Progenitor cell of endocrine pancreas (in vitro differentiated cells): ENCODE results near the gene KRTAP10-12. TPM values are rescaled to one million over a fixed set of nuclear protein-coding genes. Genes with fewer than 3 reads are reported as not detected.
A peak's percentile ranks its signal among the peaks of the same experiment; 100 is the strongest.
"Not testable (repeated sequence)": the region's sequence is repeated elsewhere in the genome, so short reads cannot be mapped to it uniquely, and the experiment has no call there.

Source experiments
- DNase-seq: peaks from one replicate; pipeline ENCODE4 v3.0.0; 2021; ENCODE audit warnings: low spot score; ENCODE audit not compliant: unreplicated experiment
- H3K27ac Mint-ChIP-seq: 2 replicates; pipeline ENCODE4 v1.8.0; 2021; ENCODE audit warnings: mild to moderate bottlenecking, moderate library complexity, mixed read lengths
- H3K27me3 Mint-ChIP-seq: 2 replicates; pipeline ENCODE4 v1.8.0; 2021; ENCODE audit warnings: mixed read lengths
- H3K36me3 Mint-ChIP-seq: 2 replicates; pipeline ENCODE4 v1.8.0; 2022; ENCODE audit warnings: mixed read lengths; ENCODE audit not compliant: insufficient read depth
- H3K4me1 Mint-ChIP-seq: 2 replicates; pipeline ENCODE4 v1.8.0; 2021; ENCODE audit warnings: low read depth, mixed read lengths
- H3K4me3 Mint-ChIP-seq: 2 replicates; pipeline ENCODE4 v1.8.0; 2021; ENCODE audit warnings: low read depth, mild to moderate bottlenecking, moderate library complexity, mixed read lengths
- H3K9me3 Mint-ChIP-seq: 2 replicates; pipeline ENCODE4 v1.8.0; 2021; ENCODE audit warnings: low read depth, mixed read lengths
- long read RNA-seq: library from polyadenylated mRNA; unstranded; transcript quantifications from one replicate; pipeline ENCODE4 v2.0.0, GENCODE V29; 2020
- total RNA-seq: library from RNA; stranded (reverse); gene quantifications from 2 replicates; pipeline ENCODE4 v1.2.1, GENCODE V29; 2021
- TF ChIP-seq, protein P1 (sequence below): fragments of 200-600 bp; sonication (generic); IDR thresholded peaks from one replicate; pipeline ENCODE4 v1.5.0; 2021; ENCODE audit warnings: antibody characterized with exemption, mild to moderate bottlenecking; ENCODE audit not compliant: unreplicated experiment

Gene KRTAP10-12, protein sequence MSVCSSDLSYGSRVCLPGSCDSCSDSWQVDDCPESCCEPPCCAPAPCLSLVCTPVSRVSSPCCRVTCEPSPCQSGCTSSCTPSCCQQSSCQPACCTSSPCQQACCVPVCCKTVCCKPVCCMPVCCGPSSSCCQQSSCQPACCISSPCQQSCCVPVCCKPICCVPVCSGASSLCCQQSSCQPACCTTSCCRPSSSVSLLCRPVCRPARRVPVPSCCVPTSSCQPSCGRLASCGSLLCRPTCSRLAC
- not detected in 2 replicates for total RNA-seq
- long read RNA-seq = 0 reads

DNA sequence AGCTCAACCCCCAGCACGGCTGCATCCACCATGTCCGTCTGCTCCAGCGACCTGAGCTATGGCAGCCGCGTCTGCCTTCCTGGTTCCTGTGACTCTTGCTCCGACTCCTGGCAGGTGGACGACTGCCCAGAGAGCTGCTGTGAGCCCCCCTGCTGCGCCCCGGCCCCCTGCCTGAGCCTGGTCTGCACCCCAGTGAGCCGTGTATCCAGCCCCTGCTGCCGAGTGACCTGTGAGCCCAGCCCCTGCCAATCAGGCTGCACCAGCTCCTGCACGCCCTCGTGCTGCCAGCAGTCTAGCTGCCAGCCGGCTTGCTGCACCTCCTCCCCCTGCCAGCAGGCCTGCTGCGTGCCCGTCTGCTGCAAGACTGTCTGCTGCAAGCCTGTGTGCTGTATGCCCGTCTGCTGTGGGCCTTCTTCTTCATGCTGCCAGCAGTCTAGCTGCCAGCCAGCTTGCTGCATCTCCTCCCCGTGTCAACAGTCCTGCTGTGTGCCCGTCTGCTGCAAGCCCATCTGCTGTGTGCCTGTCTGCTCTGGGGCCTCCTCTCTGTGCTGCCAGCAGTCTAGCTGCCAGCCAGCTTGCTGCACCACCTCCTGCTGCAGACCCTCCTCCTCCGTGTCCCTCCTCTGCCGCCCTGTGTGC, at the start of gene KRTAP10-12:
TSS of gene KRTAP10-12 (plus strand) at position 1 of the 639 bp plus-strand sequence. CDS start at position 31, 30 bp downstream.
- Mint-ChIP-seq H3K9me3 (peaks cover 18% of the 10 kb centered on the region), H3K27me3 (peaks cover 63% of the 10 kb centered on the region)
- not testable (repeated sequence) for H3K4me3 Mint-ChIP-seq, H3K4me1 Mint-ChIP-seq, H3K36me3 Mint-ChIP-seq, DNase-seq, H3K27ac Mint-ChIP-seq

DNA sequence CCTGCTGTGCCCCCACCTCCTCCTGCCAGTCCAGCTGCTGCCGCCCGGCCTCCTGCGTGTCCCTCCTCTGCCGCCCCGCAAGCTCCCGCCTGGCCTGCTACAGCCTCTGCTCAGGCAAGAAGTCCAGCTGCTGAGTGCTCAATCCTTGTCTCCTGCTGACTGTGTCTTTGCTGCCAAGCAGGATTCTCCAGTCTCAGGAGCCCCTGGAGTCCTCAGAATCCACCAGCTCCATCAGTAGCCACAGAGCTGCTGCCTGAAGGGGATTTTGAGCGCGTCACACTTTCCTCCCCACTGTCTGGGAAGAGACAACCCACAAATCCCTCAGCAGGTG, 49.8 kb upstream of the KRTAP10-12 start:
- peaks cover 18% of the 10 kb centered on the region for H3K9me3 Mint-ChIP-seq
- H3K4me1 Mint-ChIP-seq = no peaks in the 10 kb centered on the region
- H3K36me3 Mint-ChIP-seq = peaks cover 3% of the 10 kb centered on the region
- peak overlapping the region; percentile 7 for H3K27ac Mint-ChIP-seq
- TF ChIP-seq, protein P1, sequence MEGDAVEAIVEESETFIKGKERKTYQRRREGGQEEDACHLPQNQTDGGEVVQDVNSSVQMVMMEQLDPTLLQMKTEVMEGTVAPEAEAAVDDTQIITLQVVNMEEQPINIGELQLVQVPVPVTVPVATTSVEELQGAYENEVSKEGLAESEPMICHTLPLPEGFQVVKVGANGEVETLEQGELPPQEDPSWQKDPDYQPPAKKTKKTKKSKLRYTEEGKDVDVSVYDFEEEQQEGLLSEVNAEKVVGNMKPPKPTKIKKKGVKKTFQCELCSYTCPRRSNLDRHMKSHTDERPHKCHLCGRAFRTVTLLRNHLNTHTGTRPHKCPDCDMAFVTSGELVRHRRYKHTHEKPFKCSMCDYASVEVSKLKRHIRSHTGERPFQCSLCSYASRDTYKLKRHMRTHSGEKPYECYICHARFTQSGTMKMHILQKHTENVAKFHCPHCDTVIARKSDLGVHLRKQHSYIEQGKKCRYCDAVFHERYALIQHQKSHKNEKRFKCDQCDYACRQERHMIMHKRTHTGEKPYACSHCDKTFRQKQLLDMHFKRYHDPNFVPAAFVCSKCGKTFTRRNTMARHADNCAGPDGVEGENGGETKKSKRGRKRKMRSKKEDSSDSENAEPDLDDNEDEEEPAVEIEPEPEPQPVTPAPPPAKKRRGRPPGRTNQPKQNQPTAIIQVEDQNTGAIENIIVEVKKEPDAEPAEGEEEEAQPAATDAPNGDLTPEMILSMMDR = no peak
- H3K4me3 Mint-ChIP-seq = no peak overlapping the region
- peaks cover 6% of the 10 kb centered on the region for H3K27me3 Mint-ChIP-seq
- DNase-seq = no peak

DNA sequence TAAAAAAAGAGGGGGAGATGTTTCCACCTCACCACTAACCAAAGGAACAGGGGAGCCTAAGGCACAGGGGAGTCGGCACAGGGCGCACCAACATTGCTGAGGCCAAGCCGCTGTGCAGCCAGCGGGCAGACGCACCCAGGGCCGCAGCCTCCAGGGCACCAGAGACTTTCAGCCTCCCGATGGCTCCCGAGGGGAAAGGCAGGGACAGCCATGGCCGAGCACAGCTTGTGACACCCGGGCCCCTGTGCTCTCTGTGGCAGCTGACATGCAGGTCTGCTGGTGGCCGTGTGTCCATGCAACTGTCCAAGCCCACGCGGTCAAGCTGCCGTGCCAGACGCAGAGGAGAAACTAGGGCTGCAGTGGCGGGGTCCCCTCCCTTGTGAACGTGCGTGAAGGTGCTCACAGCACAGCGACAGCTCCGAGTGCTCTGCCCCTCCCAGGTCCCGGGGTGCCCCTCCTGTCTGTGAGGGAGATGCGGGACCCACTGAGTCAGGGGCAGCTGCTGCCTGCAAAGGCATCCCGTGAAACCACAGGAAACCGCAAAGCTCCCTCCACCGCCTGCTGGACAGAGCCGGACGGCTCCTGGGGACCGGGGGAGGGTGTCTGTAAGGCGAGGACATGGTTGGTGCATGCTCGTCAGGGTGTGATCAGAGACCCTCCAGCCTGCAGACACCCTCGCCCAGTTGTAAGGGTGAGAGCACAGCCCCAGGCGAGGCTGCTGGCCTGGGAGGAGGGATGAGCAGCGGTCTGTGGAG, 48.2 kb upstream of the KRTAP10-12 start:
- Mint-ChIP-seq H3K4me1 (no peaks in the 10 kb centered on the region), H3K36me3 (peaks cover 3% of the 10 kb centered on the region), H3K4me3 (no peak overlapping the region), H3K27me3 (peaks cover 6% of the 10 kb centered on the region), H3K27ac (no peak overlapping the region), H3K9me3 (peaks cover 12% of the 10 kb centered on the region)
- TF ChIP-seq, protein P1 = no peak
- DNase-seq = no peak

DNA sequence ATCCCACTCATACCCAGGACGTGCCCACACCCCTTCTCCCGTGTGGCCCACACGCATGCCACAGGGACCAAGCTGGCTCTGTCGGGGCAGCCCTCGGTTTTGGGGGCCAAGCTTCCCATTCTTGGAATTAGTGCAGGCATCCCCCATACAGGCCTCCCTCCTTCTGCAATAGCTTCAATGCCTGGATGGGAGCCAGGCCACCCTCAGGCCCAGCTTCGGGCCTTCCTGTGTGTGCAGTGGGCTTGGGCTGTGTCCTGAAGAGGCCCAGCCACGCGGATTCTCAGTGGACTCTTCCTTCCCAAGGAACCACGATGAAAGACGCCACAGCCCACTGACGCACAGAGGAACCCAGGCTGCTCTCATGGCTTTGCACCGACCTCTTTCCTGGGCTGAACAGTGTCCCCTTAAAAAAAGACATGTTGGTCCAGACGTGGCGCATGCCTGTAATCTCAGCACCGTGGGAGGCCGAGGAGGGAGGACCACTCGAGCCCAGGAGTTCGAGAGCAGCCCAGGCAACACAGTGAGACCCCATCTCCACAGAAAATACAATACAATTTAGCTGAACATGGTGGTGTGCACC, 47.4 kb upstream of the KRTAP10-12 start:
- no peak overlapping the region for H3K27ac Mint-ChIP-seq
- H3K27me3 Mint-ChIP-seq = peaks cover 6% of the 10 kb centered on the region
- peaks cover 5% of the 10 kb centered on the region for H3K9me3 Mint-ChIP-seq
- no peaks in the 10 kb centered on the region for H3K4me1 Mint-ChIP-seq
- H3K4me3 Mint-ChIP-seq = no peak overlapping the region
- H3K36me3 Mint-ChIP-seq = peaks cover 3% of the 10 kb centered on the region
- TF ChIP-seq, protein P1 = no peak
- no peak for DNase-seq

DNA sequence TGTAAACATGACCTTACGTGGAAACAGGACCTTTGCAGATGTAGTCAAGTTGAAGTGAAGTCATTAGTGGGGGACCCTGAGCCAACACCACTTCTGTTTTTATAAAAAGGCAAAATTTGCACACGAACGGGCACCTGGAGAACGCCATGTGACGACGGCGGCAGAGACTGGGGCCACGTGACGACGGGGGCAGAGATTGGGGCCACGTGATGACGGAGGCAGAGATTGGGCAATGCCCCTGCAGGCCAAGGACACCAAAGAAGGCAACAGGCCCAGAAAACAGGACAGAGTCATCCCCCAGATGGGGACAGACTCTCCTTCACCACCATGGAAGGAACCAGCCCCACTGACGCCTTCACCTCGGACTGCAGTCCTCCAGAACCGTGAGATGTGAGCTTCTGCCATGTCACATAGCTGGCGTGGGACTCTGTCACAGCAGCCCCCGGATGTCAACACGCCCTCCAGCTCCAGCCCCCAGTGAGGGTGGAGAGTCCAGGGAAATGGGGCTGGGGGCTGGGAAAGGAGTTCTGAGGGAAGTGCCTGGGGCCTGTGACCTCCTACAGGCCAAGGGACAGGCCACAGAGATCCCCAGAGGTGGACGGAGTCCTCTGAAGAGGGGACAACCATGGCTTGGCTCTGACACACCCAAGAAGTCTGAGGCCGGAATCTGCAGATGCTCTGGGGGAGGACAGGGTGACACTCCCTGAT, 46.6 kb upstream of the KRTAP10-12 start:
- DNase-seq = no peak
- Mint-ChIP-seq H3K4me3 (no peak overlapping the region), H3K9me3 (no peaks in the 10 kb centered on the region), H3K4me1 (no peaks in the 10 kb centered on the region), H3K27me3 (peaks cover 6% of the 10 kb centered on the region), H3K36me3 (no peaks in the 10 kb centered on the region), H3K27ac (no peak overlapping the region)
- TF ChIP-seq, protein P1 = no peak
